Posterior cingulate gyrus (tissue), 11 donors: ENCODE results near the gene SGSH.
"Not testable (repeated sequence)": the region's sequence is repeated elsewhere in the genome, so short reads cannot be mapped to it uniquely, and the experiment has no call there.

Experiments
- DNase-seq, 10 donors: peaks; one replicate each; pipeline versions ENCODE4 v3.0.0 to v3.0.0-alpha.2; 2020 to 2021; ENCODE audit warnings: mixed read lengths in 3 of 10
- intact Hi-C: fragments of 100-400 bp; cut with DNase I; formaldehyde crosslinking; loops from one replicate; pipeline ENCODE4 v1.15.1; 2023

Gene SGSH

GRCh38 chr17:80256034-80256350 lies 35.9 kb upstream of the SGSH start:
- intact Hi-C loops = no loop called here

DNA sequence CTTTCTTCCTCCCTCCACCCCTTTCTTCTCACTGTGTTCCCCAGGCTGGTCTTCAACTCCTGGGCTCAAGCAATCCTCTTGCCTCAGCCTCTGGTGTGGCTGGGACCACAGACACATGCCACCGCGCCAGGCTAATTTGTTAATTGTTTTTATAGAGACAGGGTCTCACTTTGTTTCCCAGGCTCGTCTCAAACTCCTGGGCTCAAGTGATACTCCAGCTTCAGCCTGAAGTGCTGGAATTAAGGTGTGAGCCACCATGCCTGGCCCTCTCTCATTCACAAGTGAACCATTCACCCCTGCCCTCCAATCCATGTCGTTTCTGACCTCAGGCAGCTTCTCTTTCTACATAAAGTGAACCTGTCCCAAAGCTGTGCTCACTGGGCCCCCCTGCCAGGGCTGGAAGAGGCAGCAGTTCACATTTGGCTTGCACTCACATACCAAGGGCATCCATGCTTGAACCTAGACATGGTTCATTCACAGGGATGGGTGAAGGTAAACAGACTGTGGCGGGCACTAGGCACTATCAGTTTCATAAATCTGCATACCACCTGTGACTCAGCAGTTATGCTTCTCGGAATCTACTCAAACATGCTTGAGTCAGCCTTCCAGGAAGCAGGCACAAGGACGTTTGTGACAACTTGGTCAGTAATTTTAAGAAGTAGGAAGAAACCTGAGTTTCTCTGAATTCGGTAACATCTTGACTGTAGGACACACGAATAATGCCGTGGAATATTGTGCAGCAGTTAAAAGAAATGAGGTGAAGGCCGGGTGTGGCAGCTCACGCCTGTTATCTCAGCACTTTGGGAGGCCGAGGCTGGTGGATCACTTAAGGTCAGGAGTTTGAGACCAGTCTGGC lies 34.5 kb upstream of the SGSH start:
- DNase-seq = peak in 3 of 10 donors; percentile 22 to 47 (median 26)
- intact Hi-C loops = no loop called here

More at GRCh38 chr17:80256034-80256350, 35.9 kb upstream of the SGSH start:
- DNase-seq = peak in 2 of 10 donors; percentile 3 to 11

DNA sequence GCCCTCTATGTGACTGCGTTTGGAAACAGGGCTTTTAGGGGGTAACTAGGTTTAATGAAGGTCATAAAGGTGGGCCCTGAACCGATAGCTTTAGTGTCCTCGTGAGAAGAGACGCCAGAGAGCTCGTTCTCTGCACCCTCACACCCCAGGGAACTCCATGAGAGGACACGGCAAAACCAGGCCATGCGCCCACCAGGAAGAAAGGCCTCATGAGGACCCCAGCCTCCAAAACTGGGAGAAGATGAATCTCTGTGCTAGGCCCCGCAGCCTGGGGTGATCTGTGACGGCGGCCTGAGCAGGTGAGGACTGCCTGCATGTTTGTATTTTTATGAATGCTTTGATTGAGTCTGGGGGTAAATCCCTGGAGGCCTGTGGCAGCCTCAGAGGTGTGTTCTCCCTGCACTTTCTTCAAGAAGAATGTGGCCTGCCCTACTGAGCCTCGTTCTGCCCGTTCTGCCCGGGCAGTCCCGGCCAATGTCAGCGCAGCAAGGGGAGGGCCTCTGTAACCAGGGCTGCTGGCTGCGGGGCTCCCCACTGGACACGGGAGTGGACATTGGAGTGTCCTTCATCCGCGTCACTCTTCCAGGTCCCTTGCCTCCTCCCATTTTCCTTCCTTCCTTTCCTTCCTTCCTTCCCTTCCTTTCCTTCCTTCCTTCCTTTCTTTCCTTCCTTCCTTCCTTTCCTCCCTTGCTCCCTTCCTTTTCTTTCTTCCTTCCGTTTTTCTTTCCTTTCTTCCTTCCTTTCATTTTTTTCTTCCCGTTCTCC lies 33.7 kb upstream of the SGSH start:
- peak in 4 of 10 donors; percentile 12 to 72 (median 41) for DNase-seq
- intact Hi-C loops = no loop called here

DNA sequence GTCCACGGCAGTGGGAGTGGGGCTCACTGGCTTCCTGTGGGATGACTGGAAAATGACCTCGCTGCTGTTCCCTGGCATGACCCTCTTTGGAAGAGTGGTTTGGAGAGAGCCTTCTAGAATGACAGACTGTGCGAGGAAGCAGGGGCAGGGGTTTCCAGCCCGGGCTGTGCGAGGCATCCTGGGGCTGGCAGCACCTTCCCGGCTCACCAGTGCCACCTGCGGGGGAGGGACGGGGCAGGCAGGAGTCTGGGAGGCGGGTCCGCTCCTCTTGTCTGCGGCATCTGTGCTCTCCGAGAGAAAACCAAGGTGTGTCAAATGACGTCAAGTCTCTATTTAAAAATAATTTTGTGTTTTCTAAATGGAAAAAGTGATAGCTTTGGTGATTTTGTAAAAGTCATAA lies 32.7 kb upstream of the SGSH start:
- peak in 5 of 10 donors; percentile 17 to 84 (median 72) for DNase-seq
- intact Hi-C loops = no loop called here

DNA sequence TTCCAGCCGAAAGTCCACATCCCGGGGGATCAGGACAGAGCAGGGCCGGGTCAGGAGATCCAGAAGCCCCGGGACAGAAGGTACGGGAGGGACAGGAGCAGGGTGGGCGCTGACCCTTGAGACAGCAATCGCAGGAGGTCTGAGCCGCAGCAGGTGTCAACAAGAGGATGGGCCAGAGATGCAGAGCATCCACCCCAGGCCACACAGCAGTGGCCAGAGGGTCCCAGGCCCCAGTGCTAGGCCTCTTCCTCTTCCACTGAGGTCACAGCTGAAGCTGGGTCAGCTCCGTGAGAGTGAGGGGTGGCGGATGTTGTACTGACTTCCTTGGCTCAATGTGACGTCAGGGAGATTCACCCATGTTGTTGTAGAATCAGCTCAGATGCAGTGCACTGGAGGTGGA lies 31.8 kb upstream of the SGSH start:
- intact Hi-C loops = no loop called here
- peak in 4 of 10 donors; percentile 12 to 68 (median 36) for DNase-seq

GRCh38 chr17:80248894-80249710 lies 29.0 kb upstream of the SGSH start:
- intact Hi-C loops = no loop called here
- peak in 4 of 10 donors; percentile 0 to 64 (median 62) for DNase-seq

DNA sequence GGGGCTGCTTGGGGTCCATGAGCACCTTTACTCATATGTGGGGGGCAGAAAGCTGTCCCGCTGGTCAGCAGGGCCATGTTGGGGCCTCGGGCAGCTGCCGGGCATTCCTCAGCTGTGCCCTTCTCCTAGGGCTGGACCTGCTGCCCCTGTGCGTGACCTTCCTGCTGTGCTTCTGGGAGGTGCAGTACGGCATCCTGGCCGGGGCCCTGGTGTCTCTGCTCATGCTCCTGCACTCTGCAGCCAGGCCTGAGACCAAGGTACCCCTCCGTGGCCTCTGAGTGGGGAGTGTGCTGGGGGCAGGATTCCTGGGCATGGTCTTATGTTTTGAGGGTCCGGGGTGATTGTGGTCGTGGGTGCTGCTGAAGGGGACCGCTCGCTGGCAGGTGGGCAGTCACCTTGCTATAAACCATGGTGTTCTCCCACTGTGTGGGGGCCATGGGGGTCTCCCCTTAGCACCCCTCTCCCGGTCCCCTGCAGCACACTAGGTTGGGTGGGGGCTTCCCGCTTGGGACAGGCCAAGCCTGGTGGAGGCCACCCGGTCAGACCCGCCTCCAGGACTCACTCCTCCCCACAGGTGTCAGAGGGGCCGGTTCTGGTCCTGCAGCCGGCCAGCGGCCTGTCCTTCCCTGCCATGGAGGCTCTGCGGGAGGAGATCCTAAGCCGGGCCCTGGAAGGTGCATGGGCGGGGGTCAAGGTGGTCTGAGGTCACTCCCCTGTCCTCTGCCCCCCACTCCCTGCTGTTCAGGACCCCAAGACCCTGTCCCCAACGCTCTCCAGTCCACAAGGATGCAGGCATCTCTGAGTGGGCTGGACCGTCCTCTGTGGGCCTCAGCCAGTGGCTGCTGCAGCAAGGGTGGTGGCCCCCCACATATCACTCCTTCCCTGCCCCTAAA lies 28.1 kb upstream of the SGSH start:
- peak in 3 of 10 donors; percentile 53 to 80 (median 77) for DNase-seq
- intact Hi-C loops = no loop called here

- DNase-seq = peak in 3 of 10 donors; percentile 41 to 72 (median 59)
- intact Hi-C loops = no loop called here
Observed at GRCh38 chr17:80247561-80247960, 27.4 kb upstream of the SGSH start.

DNA sequence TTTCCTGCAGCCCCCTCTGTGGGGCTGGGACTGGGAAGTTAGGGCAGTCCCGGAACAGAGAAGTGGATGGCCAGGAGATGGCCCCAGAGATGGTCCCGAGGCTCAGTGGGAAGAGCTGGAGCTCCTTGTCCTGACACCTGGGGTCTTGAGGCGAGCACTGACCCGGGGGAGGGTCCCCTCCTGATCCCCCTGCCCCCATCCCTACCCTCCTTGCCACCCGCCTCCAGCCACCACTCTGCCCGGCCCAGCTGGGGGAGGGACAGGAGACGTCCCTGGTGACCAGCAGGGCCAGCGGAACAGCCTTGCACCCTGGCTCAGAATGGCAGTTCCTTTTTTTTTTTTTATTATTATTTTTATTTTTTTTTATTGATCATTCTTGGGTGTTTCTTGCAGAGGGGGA lies 26.6 kb upstream of the SGSH start:
- DNase-seq = peak in 3 of 10 donors; percentile 38 to 55 (median 39)
- intact Hi-C loops = no loop called here

DNA sequence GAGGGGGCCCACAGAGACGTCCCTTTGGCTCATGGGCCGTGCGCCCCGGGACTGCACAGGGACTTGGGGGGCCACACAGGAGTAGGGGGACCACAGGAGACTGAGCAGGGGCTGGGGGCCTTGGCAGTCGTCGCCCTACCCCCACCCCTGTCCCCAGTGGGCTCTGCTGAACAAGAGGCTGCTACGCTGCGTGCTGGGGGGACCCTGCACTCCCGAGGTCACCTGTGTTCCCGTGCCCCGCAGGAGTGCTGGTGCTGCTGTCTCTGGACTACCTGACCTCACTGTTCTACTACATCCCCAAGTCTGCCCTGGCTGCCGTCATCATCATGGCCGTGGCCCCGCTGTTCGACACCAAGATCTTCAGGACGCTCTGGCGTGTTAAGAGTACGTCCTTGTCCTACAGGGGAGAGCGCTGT lies 26.1 kb upstream of the SGSH start:
- DNase-seq = peak in 3 of 10 donors; percentile 25 to 72 (median 62)
- intact Hi-C loops = no loop called here

DNA sequence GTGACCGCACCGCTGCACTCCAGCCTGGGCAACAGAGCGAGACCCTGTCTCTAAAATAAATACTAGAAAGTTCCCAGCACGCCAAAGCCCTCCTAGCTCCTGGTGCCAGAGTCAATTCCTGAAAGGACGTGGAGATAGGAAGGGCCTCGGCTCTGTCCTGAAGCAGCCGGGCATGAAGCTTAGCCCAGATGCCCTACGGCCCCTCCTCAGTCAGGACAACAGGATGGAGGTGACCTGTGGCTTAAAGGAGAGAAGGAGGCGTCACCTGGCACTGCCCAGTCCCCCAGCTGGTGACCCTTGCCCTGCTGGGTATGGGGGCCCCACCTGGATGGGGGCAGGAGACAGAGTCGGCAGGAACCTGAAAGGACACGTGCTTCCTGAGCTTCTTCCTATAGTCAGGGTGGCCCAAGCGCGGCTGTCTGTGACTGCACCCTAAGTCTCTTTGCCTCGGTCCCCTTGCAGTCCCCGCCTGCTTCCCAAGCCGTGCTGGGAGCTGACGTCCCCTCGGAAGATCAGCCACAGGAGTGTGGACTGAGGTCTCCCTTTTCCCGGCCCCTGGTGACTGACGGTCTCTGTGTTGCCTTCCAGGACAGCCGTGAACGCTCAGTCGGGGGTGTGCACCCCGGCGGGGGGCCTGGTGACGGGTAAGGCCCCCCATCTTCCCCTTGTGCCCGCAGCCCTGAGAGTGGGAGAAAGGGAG lies 25.6 kb upstream of the SGSH start:
- peak in 3 of 10 donors; percentile 12 to 73 (median 70) for DNase-seq
- intact Hi-C loops = no loop called here

- DNase-seq = peak in 3 of 10 donors; percentile 20 to 77 (median 44)
- intact Hi-C loops = no loop called here
Observed at GRCh38 chr17:80244871-80245509, 24.9 kb upstream of the SGSH start.

DNA sequence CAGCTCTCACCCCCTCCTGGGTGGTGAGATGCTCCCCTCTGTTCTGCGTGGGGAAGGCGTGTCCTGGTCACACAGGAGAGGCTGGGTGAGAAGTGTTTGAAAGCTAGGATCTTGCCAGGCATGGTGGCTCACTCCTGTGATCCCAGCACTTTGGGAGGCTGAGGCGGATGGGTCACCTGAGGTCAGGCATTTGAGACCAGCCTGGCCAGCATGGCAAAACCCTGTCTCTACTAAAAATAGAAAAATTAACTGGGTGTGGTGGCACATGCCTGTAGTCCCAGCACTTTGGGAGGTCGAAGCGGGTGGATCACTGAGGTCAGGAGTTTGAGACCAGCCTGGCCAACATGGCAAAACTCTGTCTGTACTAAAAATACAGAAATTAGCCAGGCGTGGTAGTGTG lies 24.3 kb upstream of the SGSH start:
- intact Hi-C loops = not testable (repeated sequence)
- DNase-seq = peak in 3 of 10 donors; percentile 21 to 69 (median 35)

DNA sequence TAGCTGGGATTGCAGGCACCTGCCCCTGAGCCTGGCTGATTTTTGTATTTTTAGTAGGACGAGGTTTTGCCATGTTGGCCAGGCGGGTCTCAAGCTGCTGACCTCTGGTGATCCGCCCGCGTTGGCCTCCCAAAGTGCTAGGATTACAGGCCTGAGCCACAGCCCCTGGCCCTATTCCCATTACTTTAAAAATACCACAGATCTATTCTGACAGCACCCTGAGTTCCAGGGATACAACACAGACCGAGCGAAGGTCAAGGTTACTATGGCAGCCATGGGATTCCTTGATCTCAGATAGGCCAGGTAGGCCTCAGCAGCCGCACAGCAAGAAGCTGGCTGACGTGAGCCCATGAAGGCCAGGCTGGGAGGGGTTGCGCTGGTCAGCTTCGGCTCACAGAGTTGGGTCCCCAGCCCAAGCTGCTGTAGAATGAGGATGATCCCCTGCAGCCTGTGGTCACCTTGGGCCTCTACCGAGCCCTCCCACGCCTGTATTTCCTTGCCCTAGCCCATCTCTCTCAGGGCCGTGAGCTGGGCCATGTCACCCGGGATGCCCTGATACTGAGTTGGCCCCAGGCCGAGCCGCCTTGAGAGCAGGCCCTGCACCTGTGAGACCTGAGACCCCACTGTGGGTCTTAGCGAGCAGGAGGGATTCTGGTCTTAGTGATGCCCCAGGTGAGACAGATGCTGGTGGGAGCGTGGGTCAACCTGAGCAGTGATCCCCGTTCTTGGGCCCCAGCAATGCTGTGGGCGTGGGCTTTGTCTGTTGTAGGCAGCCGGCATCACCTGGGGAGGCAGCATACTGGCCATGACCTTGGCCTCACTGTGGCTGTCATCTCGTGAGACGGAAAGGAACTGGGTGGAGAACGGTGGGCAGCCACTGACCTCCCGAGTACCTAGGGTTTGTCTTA lies 23.6 kb upstream of the SGSH start:
- intact Hi-C loops = no loop called here
- peak in 2 of 10 donors; percentile 50 to 74 for DNase-seq

GRCh38 chr17:80242505-80242904 lies 22.4 kb upstream of the SGSH start:
- intact Hi-C loops = no loop called here

GRCh38 chr17:80237386-80237785 lies 17.3 kb upstream of the SGSH start:
- intact Hi-C loops = no loop called here
- no peak for DNase-seq

More at GRCh38 chr17:80242505-80242904, 22.4 kb upstream of the SGSH start:
- DNase-seq = no peak

- DNase-seq = no peak
- intact Hi-C loops = no loop called here
Observed at GRCh38 chr17:80236911-80237310, 16.8 kb upstream of the SGSH start.
